Raji (cell line): ENCODE results near the gene CEP41.

Experiments
- POLR2A ChIP-seq: IDR thresholded peaks from 2 replicates; pipeline ENCODE4 v1.6.1; 2011; ENCODE audit warnings: low read depth, low read length, control low read depth; ENCODE audit not compliant: insufficient read depth

Gene CEP41

DNA sequence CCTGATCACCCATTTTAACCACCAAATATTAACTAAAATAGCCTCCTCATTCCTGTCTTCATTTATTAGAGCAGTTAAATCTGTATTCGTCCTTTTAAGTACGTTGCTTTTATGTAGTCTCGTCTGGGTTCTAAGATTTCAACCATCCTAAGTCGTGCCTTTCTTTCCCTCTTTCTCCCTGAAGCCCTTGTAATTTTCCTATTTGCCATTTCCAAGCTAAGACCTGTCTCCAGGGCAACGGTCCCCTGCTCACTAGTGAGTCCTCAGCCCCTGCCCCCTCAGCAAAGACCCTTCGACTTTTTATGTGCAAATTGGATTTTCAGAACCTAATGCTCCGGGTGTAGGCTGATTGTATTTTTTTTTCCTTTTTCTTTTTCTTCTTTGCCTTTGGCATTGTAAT, 35.0 kb upstream of the CEP41 start:
- TF ChIP-seq POLR2A = no peak

DNA sequence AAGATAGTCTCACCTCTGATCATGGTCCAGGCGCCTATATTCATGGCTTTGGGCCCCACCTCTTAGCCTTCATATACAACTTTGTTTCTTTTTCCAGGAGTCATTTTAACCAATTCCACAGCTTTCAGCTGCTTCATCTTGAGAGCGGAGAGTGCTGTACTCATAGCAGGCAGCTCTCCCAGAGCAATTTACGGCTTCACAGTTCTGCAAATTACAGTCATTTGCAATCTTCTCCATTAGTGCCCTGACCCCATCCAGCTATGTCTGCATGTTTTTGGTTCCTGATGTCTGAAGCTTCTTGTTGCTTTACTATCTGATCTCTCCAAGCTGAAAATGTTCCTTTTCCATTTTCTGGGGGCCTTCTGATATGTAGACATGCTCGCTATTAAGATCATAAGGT, 33.1 kb upstream of the CEP41 start:
- TF ChIP-seq POLR2A = no peak

DNA sequence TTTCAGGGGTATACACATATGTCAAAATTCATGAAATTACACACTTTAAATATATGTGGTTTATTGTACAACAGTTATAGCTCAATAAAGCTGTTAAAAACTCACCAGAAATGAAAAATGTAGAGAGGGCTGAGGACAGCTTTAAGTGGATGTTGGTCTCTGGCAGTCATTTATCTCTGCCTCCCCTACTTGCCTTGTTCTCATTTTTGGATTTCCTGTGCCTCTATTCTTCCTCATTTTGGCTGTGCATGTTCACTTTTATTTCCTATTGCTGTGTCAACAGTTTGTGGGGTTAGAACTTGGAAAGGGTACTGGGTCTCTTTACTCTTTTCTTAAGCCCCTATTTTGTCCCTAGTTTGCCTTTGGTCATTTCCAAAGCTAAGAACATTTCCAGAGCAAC, 32.5 kb upstream of the CEP41 start:
- TF ChIP-seq POLR2A = no peak

DNA sequence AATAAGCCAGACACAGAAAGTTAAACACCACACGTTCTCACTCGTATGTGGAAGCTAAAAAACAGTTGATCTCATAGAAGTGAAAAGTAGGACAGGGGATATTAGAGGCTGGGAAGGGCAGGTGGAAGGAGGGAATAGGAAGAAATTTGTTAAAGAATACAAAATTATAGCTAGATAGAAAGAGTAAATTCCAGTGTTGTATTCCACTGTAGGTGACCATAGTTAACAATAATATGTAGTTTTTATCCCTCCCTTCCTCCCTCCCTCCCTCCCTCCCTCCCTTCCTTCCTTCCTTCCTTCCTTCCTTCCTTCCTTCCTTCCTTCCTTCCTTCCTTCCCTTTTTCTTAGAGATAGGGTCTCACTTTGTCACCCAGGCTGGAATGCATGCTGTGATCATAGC, 31.2 kb upstream of the CEP41 start:
- no peak for TF ChIP-seq POLR2A

DNA sequence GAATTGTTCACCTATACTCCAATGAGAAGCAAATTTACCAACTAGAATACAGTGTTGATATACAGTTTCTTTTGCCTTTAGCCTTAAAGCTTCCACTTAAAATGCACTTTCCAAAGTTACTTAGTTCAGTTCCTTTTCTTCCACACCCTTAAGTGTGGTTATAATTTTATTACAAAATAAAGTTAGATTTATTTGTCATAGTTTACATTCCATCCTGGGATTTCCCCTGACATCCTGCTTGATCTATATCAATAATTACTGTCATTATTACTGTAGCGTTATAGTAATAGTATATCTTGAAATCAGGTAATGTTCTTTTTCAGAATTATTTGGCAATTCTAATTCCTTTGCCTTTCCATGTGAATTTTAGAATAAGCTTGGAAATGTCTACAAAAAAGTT, 27.8 kb upstream of the CEP41 start:
- TF ChIP-seq POLR2A = no peak

DNA sequence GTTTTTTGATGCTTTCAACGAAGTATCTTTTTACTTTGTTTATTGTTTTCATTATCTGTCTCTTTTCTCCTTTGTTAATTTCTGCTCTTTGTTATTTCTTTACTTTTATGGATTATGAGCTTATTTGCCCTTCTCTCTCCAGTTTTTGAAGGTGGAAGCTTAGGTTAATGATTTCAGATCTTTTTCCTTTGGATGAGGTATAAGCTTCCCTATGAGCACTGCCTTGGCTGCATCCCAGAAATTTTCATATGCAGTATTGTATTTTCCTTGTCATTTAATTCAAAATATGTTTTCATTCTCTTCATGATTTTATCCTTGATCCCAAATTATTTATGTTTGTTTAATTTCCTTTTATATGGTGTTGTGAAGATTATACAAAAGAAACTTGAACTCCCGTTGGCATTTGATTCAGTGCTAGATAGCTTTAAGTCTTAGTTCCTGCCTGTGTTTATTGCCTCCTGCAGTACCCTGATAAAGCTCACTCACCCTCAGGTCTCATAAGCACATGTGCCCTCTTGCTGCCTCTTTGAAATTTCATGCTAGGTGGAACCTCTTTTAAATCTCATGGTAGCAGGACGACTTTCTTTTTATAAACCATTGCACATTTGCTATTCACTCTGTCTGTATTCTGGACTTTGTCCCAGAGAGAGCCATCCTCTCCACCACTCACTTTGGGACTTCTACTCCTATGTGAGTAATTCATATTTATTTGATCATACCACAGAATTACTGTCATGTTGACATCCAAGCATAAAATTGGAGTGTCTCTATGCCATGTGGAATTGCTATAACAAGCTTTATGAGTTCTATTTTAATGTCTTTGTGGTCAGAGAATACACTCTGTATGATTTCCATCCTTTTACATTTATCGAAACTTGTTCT, 23.0 kb upstream of the CEP41 start:
- no peak for TF ChIP-seq POLR2A

DNA sequence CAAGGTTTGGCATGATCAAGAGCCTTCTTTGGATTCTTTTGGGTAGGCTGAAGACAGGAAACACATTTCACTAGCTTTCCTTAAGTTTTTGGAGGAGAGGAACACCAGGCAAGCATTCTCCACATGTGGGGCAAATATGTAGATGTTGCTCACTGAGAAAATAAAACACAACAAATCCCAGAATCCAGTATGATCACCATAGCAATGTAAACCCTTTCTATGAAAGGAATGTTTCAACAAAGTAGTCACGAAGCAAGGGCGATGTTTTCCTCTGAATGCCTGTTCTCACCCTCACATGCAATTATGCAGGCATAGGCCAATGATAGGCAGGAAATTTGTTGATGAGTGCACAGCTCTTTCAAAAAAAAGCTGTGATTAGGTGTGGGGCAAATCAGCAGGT, 20.5 kb upstream of the CEP41 start:
- no peak for TF ChIP-seq POLR2A

DNA sequence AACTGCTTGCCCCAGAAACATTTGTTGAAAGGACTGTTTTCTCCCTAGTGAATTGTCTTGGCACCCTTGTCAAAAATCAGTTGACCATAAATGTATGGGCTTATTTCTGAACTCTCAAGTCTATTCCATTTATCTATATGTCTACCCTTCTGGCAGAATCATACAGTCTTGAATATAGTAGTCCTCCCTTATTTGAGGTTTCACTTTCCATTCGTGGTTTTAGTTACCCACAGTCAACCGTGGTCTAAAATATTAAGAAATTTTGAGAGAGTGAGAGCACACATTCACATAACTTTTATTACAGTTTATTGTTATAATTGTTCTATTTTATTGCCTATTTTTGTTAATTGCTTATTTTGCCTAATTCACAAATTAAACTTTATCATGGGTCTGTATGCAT, 17.4 kb upstream of the CEP41 start:
- TF ChIP-seq POLR2A = no peak

DNA sequence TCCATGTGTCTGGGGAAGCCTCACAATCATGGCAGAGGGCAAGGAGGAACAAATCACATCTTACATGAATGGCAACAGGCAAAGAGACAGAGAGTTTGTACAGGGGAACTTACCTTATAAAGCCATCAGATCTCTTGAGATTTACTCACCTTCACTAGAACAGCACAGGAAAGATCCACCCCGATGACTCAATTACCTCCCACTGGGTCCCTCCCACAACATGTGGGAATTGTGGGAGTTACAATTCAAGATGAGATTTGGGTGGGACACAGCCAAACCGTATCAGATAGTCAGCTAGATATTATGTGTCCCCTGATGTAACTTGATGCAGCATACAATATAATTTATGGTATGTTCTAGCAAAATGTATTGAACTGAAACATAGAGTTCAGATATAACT, 14.1 kb upstream of the CEP41 start:
- TF ChIP-seq POLR2A = no peak

DNA sequence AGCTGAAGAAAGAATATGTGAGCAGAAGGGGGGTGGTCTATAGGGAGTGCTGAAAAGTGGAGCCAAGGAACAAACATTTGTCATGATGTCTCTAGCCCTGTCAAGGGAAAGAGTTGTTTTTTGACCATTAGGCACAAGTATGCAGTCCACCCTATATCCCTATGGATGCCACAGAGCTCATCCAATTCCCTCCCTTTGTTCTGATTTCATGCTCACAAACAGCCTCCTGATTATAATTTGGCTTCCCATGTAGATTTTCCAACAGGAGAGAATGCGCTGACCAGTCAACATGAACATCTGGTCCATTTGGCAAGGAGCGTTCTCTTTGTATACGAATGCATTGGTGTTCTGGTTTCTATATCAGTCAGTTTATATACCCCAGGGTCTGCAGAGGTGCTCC, 12.1 kb upstream of the CEP41 start:
- TF ChIP-seq POLR2A = no peak

DNA sequence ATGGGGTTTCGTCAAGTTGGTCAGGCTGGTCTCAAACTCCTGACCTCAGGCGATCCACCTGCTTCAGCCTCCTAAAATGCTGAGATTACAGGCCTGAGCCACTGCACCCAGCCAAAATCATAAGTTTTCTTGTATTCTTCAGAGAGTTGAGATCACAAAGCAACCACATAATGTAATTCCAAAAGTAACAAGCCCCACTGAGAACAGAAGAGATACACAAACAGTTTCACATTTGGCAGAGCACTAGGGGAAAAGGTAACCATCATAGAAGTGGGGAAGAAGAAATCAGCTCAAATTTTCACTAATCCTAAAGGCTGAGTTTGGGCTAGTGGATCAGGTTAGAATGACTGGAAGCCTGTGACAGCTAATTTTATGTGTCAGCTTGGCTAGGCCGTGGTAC, 5.4 kb upstream of the CEP41 start:
- no peak for TF ChIP-seq POLR2A

DNA sequence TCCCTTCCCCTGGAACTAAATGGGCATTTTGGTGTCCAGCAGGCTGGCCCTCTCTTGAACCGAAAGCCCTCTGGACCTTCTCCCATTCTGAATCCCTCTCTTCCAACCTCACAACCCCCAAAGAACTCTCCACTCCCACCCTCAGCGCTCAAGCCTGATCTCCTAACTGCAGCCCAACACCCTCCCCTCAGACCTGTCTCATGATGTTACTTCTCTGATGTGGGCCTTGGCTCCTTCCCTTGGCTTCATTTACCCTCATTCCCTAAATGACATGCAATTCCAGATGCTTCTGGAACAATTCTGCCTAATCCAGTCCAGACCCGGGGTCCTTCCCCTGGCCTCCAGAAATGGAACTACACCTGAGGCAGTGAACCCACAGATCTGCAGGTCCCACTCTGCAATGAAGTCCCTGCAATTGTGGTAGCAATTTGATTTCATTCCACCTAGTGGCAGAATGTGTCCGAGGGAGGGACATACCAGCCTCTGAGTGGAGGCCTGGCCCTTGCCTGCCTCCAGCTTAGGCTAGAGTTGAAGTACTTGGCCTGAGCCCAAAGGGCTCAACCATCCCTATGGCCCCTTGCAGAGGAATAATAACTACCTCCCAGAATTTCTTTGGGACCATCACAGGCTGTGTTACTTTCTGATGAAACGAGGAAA, 4.1 kb upstream of the CEP41 start:
- TF ChIP-seq POLR2A = no peak

DNA sequence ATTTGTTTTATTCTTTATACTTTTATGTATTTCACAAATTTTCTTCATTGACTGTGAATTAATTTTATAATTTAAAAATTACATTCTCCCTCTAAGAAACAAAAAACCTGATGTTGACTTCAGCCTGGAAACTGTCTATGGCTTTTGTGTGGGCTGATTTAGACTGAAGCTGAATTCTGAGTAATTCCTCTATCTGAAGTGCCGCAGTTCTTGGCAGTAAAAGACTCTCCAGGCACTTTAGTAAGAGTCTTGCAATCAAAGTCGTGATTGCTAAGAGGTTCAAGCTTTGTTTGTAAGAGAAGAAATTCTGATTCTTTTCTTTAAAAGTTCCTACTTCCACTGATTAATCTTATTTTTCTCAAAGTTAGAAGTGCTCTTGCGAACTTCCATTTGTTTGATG, 3.4 kb upstream of the CEP41 start:
- TF ChIP-seq POLR2A = no peak

DNA sequence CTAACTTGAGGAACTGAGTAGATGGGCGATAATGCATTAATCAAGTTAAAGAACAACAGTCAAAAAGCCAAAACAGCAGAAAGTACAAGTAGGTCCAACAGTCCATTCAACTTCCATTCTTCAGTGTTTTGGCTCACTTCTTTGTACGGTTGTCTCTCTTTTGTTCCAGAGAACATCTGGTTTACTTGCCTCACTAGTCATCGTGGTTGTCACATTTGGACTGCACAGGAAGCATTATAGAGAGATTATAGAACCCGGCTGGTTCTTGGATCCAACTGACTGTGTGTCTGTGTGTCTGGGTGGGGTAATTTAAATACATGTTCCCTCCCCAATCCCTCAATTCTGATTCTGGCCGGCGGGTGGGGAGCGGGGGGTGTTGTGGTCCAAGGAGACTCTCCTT, 1.8 kb upstream of the CEP41 start:
- TF ChIP-seq POLR2A = no peak

DNA sequence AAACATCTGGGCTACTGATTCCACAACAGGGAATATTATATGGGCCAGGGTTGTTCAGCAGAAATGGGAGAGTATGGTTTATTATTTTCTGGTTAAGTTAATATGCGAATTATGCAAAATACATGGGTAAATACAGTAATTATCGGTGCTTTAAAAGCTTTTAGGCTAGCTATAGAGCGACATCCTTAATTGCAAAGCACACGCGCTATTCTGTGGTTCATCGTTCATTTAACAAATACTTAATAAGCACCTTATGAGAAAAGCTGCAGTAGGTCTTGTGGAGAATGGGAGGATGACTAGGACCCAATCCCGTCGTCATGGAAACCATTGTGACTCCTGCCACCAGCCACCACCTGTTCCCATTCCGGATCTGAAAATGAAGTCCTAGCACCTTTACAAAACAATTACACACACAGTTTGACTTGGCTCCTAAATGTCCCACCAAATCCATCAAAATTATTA, 623 bp upstream of the CEP41 start:
- no peak for TF ChIP-seq POLR2A

DNA sequence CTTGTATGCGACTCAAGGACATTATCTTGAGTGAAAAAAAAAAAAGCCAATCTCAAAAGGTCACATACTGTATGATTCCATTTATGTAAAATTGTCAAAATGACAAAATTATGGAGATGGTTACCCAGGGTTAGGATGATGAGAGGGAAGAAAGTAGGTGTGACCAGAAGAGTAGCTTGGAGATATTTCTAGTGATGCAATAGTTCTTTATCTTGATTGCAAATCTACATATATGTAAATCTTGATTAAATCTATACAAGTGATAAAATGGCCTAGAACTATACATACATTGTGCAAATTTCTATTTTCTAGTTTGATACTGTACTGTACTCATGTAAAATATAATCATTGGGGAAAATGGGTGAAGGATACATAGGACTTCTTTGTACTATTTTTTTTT, 4.6 kb downstream of the CEP41 start:
- no peak for TF ChIP-seq POLR2A
